SK-N-MC (cell line): ENCODE results near the gene DOCK1.

Experiments
- DNase-seq: peaks from one replicate; pipeline ENCODE4 v3.0.0-alpha.2; 2011; ENCODE audit warnings: low read depth, low spot score
- H3K27ac ChIP-seq: fragments of 200-600 bp; sonication (generic); 2 replicates; pipeline ENCODE4 v1.5.1; 2016; ENCODE audit warnings: mixed run types
- H3K36me3 ChIP-seq: fragments of 200-600 bp; sonication (generic); 2 replicates; pipeline ENCODE4 v1.6.1; 2017; ENCODE audit warnings: antibody characterized with exemption, low read length, mixed read lengths; ENCODE audit not compliant: insufficient read depth
- H3K4me3 ChIP-seq: fragments of 200-600 bp; sonication (generic); 2 replicates; pipeline ENCODE4 v1.5.1; 2016
- H3K9ac ChIP-seq: fragments of 200-600 bp; sonication (generic); 2 replicates; pipeline ENCODE4 v1.8.0; 2017; ENCODE audit warnings: mixed run types, mixed read lengths; ENCODE audit not compliant: insufficient read length
- H3K9me3 ChIP-seq: fragments of 200-600 bp; sonication (generic); 2 replicates; pipeline ENCODE4 v1.6.1; 2017; ENCODE audit warnings: low read depth, mild to moderate bottlenecking, antibody characterized with exemption, low read length, moderate library complexity, mixed read lengths
- EZH2 ChIP-seq: fragments of 200-600 bp; sonication (generic); IDR thresholded peaks from one replicate; pipeline ENCODE4 v1.6.1; 2017; ENCODE audit warnings: antibody characterized with exemption
- FOXP2 ChIP-seq: optimal IDR thresholded peaks from 2 replicates; pipeline ENCODE3; 2011; ENCODE audit warnings: mild to moderate bottlenecking, moderate library complexity; ENCODE audit not compliant: insufficient read depth; ENCODE audit errors: extremely low read length, control extremely low read depth
- POLR2AphosphoS5 ChIP-seq: IDR thresholded peaks from 2 replicates; pipeline ENCODE4 v1.6.1; 2012; ENCODE audit warnings: mild to moderate bottlenecking, low read depth, low read length, borderline replicate concordance

Gene DOCK1

GRCh38 chr10:127400216-127400615, 495.0 kb downstream of the DOCK1 start:
- no peak for TF ChIP-seq FOXP2
- TF ChIP-seq POLR2AphosphoS5, result no peak
- TF ChIP-seq EZH2, result no peak

GRCh38 chr10:127402596-127403409, 497.6 kb downstream of the DOCK1 start:
- Histone ChIP-seq H3K9ac (no peak overlapping the region), H3K9me3 (no peaks in the 10 kb centered on the region), H3K4me3 (no peak overlapping the region), H3K36me3 (no peaks in the 10 kb centered on the region), H3K27ac (no peak overlapping the region)
- TF ChIP-seq POLR2AphosphoS5 (no peak), EZH2 (no peak), FOXP2 (no peak)
- no peak for DNase-seq

More at GRCh38 chr10:127400216-127400615, 495.0 kb downstream of the DOCK1 start:
- Histone ChIP-seq H3K4me3 (no peak overlapping the region), H3K9me3 (no peaks in the 10 kb centered on the region), H3K36me3 (no peaks in the 10 kb centered on the region), H3K9ac (no peak overlapping the region), H3K27ac (no peak overlapping the region)
- no peak for DNase-seq

- H3K4me3 ChIP-seq, result no peak overlapping the region
- H3K36me3 ChIP-seq, result no peaks in the 10 kb centered on the region
- TF ChIP-seq FOXP2 (no peak), POLR2AphosphoS5 (no peak), EZH2 (no peak)
- no peak overlapping the region for H3K9ac ChIP-seq
- no peaks in the 10 kb centered on the region for H3K9me3 ChIP-seq
- no peak overlapping the region for H3K27ac ChIP-seq
- DNase-seq, result no peak
Observed at GRCh38 chr10:127405221-127405620, 500.0 kb downstream of the DOCK1 start.

GRCh38 chr10:127406018-127406550, 500.9 kb downstream of the DOCK1 start:
- no peaks in the 10 kb centered on the region for H3K9me3 ChIP-seq
- TF ChIP-seq POLR2AphosphoS5, result no peak
- no peak for TF ChIP-seq FOXP2
- TF ChIP-seq EZH2, result no peak
- no peak overlapping the region for H3K27ac ChIP-seq
- H3K36me3 ChIP-seq, result no peaks in the 10 kb centered on the region
- no peak for DNase-seq
- H3K4me3 ChIP-seq, result no peak overlapping the region
- H3K9ac ChIP-seq, result no peak overlapping the region

GRCh38 chr10:127407551-127407950, 502.3 kb downstream of the DOCK1 start:
- H3K4me3 ChIP-seq, result no peak overlapping the region
- no peak overlapping the region for H3K9ac ChIP-seq
- H3K9me3 ChIP-seq, result no peaks in the 10 kb centered on the region
- no peak overlapping the region for H3K27ac ChIP-seq
- H3K36me3 ChIP-seq, result no peaks in the 10 kb centered on the region
- TF ChIP-seq POLR2AphosphoS5 (no peak), FOXP2 (no peak), EZH2 (no peak)
- DNase-seq, result no peak

- no peak for DNase-seq
- Histone ChIP-seq H3K4me3 (no peak overlapping the region), H3K9me3 (no peaks in the 10 kb centered on the region), H3K9ac (no peak overlapping the region), H3K27ac (no peak overlapping the region), H3K36me3 (no peaks in the 10 kb centered on the region)
- no peak for TF ChIP-seq FOXP2
- no peak for TF ChIP-seq EZH2
- TF ChIP-seq POLR2AphosphoS5, result no peak
Observed at GRCh38 chr10:127408112-127408710, 503.0 kb downstream of the DOCK1 start.

GRCh38 chr10:127408733-127409132, 503.5 kb downstream of the DOCK1 start:
- no peak for DNase-seq
- Histone ChIP-seq H3K9me3 (no peaks in the 10 kb centered on the region), H3K27ac (no peak overlapping the region), H3K4me3 (no peak overlapping the region), H3K9ac (no peak overlapping the region), H3K36me3 (no peaks in the 10 kb centered on the region)
- no peak for TF ChIP-seq POLR2AphosphoS5
- no peak for TF ChIP-seq FOXP2
- TF ChIP-seq EZH2, result no peak

- Histone ChIP-seq H3K9me3 (no peaks in the 10 kb centered on the region), H3K27ac (no peak overlapping the region), H3K9ac (no peak overlapping the region), H3K4me3 (no peak overlapping the region), H3K36me3 (no peaks in the 10 kb centered on the region)
- TF ChIP-seq FOXP2, result no peak
- TF ChIP-seq EZH2, result no peak
- no peak for TF ChIP-seq POLR2AphosphoS5
- DNase-seq, result no peak
Observed at GRCh38 chr10:127410030-127410429, 504.8 kb downstream of the DOCK1 start.

GRCh38 chr10:127411062-127411461, 505.8 kb downstream of the DOCK1 start:
- DNase-seq, result no peak
- Histone ChIP-seq H3K9ac (no peak overlapping the region), H3K4me3 (no peak overlapping the region), H3K36me3 (no peaks in the 10 kb centered on the region), H3K9me3 (no peaks in the 10 kb centered on the region), H3K27ac (no peak overlapping the region)
- TF ChIP-seq EZH2 (no peak), FOXP2 (no peak), POLR2AphosphoS5 (no peak)
